ENCODE measurements around the gene COG5.

COG5 gene

DNA sequence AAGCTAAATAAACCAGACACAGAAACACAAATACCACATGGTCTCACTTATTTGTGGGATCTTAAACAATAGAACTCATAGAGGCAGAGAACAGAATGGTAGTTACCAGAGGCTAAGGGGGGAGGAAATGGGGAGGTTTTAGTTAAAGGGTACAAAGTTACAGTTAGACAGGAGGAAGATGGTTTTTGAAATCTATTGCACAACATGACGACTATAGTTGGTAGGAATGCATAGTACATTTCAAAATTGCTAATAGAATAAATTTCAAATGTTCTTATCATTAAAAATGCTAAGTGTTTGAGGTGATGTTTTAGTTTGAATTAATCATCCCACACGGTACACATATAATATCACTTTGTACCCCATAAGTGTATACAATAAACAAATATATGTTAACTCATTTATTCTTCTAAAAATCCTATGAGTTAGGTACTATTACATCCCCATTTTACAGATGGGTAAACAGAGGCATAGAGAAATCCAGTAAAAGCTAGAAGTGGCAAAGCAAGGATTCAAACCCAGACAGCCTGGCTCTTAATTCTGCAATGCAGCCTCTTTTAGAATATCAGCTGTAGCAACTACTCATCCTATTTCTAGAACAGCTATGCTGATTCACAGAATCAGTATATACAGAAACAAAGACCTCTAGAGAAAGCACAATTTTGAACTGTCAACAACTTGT lies 344.0 kb downstream of the COG5 start:
- Histone ChIP-seq H3K9me2 (ENCODE audit: low read depth, low read length) (no peaks in the 10 kb centered on the region), H3K36me3 (ENCODE audit: insufficient read depth, low read length) (no peaks in the 10 kb centered on the region), H3K4me2 (ENCODE audit: low read length) (no peak overlapping the region), H3K9ac (ENCODE audit: low read length) (no peak overlapping the region), H2AFZ (ENCODE audit: low read length) (no peak overlapping the region), H3K27ac (ENCODE audit: low read depth, low read length, poor library complexity, severe bottlenecking) (no peak overlapping the region), H4K20me1 (ENCODE audit: insufficient read depth, low read length) (no peaks in the 10 kb centered on the region), H3K27me3 (ENCODE audit: insufficient read depth, low read length) (no peaks in the 10 kb centered on the region), H3F3A (ENCODE audit: insufficient read depth, low read length) (no peaks in the 10 kb centered on the region), H3K4me3 (ENCODE audit: low read depth, low read length, poor library complexity, severe bottlenecking) (no peak overlapping the region), H3K4me1 (ENCODE audit: insufficient read depth, low read length, severe bottlenecking) (no peaks in the 10 kb centered on the region), H3K9me3 (ENCODE audit: low read length) (no peaks in the 10 kb centered on the region), H3K79me2 (ENCODE audit: insufficient read depth, low read length) (no peaks in the 10 kb centered on the region)
- no peak for TF ChIP-seq EZH2 (IDR thresholded peaks at IDR 0.05; ENCODE audit: borderline replicate concordance, low read length)
- TF ChIP-seq, protein P1, sequence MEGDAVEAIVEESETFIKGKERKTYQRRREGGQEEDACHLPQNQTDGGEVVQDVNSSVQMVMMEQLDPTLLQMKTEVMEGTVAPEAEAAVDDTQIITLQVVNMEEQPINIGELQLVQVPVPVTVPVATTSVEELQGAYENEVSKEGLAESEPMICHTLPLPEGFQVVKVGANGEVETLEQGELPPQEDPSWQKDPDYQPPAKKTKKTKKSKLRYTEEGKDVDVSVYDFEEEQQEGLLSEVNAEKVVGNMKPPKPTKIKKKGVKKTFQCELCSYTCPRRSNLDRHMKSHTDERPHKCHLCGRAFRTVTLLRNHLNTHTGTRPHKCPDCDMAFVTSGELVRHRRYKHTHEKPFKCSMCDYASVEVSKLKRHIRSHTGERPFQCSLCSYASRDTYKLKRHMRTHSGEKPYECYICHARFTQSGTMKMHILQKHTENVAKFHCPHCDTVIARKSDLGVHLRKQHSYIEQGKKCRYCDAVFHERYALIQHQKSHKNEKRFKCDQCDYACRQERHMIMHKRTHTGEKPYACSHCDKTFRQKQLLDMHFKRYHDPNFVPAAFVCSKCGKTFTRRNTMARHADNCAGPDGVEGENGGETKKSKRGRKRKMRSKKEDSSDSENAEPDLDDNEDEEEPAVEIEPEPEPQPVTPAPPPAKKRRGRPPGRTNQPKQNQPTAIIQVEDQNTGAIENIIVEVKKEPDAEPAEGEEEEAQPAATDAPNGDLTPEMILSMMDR (IDR thresholded peaks at IDR 0.05; ENCODE audit: low read length): no peak

DNA sequence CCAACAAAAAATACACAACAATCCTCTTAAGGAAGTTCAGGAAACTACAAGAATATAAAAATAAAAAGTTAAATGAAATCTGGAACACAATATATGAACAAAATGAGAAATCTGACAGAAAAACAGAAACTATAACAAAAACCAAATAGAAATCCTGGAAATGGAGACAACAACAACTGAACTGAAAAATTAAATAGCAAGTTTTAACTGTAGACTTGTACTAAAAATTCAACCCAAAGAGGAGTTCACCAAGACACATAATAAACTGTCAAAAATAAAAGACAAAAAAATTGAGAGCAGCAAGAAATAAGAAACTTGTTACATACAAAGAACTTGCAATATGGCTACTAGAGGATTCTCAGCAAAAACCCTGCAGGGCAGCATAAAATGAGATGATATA lies 349.8 kb downstream of the COG5 start:
- Histone ChIP-seq H3K36me3 (ENCODE audit: insufficient read depth, low read length) (peaks cover 13% of the 10 kb centered on the region; the same call in 1 of the 2 replicates), H3K9me3 (ENCODE audit: low read length) (peaks cover 6% of the 10 kb centered on the region), H3K9me2 (ENCODE audit: low read depth, low read length) (no peaks in the 10 kb centered on the region), H3F3A (ENCODE audit: insufficient read depth, low read length) (no peaks in the 10 kb centered on the region), H3K79me2 (ENCODE audit: insufficient read depth, low read length) (no peaks in the 10 kb centered on the region), H3K4me2 (ENCODE audit: low read length) (no peak overlapping the region), H3K4me3 (ENCODE audit: low read depth, low read length, poor library complexity, severe bottlenecking) (no peak overlapping the region), H3K27ac (ENCODE audit: low read depth, low read length, poor library complexity, severe bottlenecking) (no peak overlapping the region), H3K4me1 (ENCODE audit: insufficient read depth, low read length, severe bottlenecking) (no peaks in the 10 kb centered on the region), H3K9ac (ENCODE audit: low read length) (no peak overlapping the region), H3K27me3 (ENCODE audit: insufficient read depth, low read length) (no peaks in the 10 kb centered on the region), H2AFZ (ENCODE audit: low read length) (no peak overlapping the region), H4K20me1 (ENCODE audit: insufficient read depth, low read length) (no peaks in the 10 kb centered on the region)
- no peak for TF ChIP-seq EZH2 (IDR thresholded peaks at IDR 0.05; ENCODE audit: borderline replicate concordance, low read length)
- TF ChIP-seq, protein P1 (IDR thresholded peaks at IDR 0.05; ENCODE audit: low read length): no peak

DNA sequence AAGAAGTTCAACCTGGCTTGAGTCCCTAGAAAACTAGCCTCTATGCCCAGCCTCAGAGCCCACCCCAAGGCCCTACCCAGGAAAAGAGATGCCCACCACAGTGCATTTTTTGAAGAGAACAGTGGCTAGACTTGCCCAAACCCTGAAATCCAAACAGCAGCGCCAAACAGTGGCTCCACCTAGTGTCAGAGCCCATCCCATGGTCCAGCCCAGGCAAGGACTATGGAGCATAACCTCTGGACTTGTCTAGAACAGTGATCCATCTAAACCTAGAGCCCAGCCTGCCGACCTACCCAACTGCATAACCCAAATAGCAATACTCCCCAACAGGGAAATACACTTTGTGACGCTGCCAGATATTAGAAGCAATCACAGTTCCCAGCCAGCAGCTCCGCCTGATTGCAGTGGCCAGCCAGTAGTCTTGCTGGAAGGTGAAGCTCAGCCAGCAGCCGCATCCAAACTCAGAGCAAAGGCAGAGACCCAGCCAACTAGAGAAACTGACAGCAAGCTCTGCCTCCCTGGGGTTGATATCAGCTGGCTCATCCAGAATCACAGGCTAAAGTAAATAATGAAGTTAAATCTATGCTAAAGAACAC lies 350.4 kb downstream of the COG5 start:
- H3K4me2 ChIP-seq (ENCODE audit: low read length): no peak overlapping the region
- no peaks in the 10 kb centered on the region for H3F3A ChIP-seq (ENCODE audit: insufficient read depth, low read length)
- H3K27ac ChIP-seq (ENCODE audit: low read depth, low read length, poor library complexity, severe bottlenecking): no peak overlapping the region
- H3K79me2 ChIP-seq (ENCODE audit: insufficient read depth, low read length): no peaks in the 10 kb centered on the region
- H3K36me3 ChIP-seq (ENCODE audit: insufficient read depth, low read length): peaks cover 13% of the 10 kb centered on the region; the same call in 1 of the 2 replicates
- peaks cover 6% of the 10 kb centered on the region for H3K9me3 ChIP-seq (ENCODE audit: low read length)
- TF ChIP-seq, protein P1 (IDR thresholded peaks at IDR 0.05; ENCODE audit: low read length): no peak
- no peak for TF ChIP-seq EZH2 (IDR thresholded peaks at IDR 0.05; ENCODE audit: borderline replicate concordance, low read length)
- H3K9ac ChIP-seq (ENCODE audit: low read length): no peak overlapping the region
- H3K4me1 ChIP-seq (ENCODE audit: insufficient read depth, low read length, severe bottlenecking): no peaks in the 10 kb centered on the region
- H3K9me2 ChIP-seq (ENCODE audit: low read depth, low read length): no peaks in the 10 kb centered on the region
- no peak overlapping the region for H2AFZ ChIP-seq (ENCODE audit: low read length)
- no peak overlapping the region for H3K4me3 ChIP-seq (ENCODE audit: low read depth, low read length, poor library complexity, severe bottlenecking)
- no peaks in the 10 kb centered on the region for H4K20me1 ChIP-seq (ENCODE audit: insufficient read depth, low read length)
- H3K27me3 ChIP-seq (ENCODE audit: insufficient read depth, low read length): no peaks in the 10 kb centered on the region
